Measurements from ENCODE around the gene PCDH9. TPM values are rescaled to one million over a fixed set of nuclear protein-coding genes. Genes with fewer than 3 reads are reported as not detected.

Gene PCDH9
- polyA plus RNA-seq, 1 of the 3 experiments (the other 2 are of a cell fraction): 1.3 TPM

GRCh38 chr13:67192751-67193150 lies 37.4 kb downstream of the PCDH9 start:
- Histone ChIP-seq H3K9me2 (no peaks in the 10 kb centered on the region), H3K79me2 (ENCODE audit: insufficient read depth) (no peaks in the 10 kb centered on the region), H3K36me3 (replicated peaks in 1 of 2; ENCODE audit: control insufficient read depth in 1 of 2, insufficient read depth in 2 of 2, low read length in 1 of 2) (no peaks in the 10 kb centered on the region), H3K4me3 (ENCODE audit: low read depth in 2 of 2, low read length in 1 of 2) (no peak overlapping the region), H3F3A (replicated peaks; ENCODE audit: insufficient read depth) (no peaks in the 10 kb centered on the region), H3K27ac (ENCODE audit: low read depth in 2 of 2, low read length in 1 of 2) (no peak overlapping the region), H3K9ac (no peak overlapping the region), H3K4me1 (ENCODE audit: control insufficient read depth in 1 of 2, insufficient read depth in 2 of 2, low read depth in 1 of 2, low read length in 1 of 2) (no peaks in the 10 kb centered on the region), H2AFZ (ENCODE audit: low read depth) (no peak overlapping the region), H4K20me1 (ENCODE audit: insufficient read depth) (no peaks in the 10 kb centered on the region), H3K27me3 (ENCODE audit: insufficient read depth) (no peaks in the 10 kb centered on the region), H3K9me3 (no peaks in the 10 kb centered on the region), H3K4me2 (no peak overlapping the region)
- no peak for TF ChIP-seq IRF3 (IDR thresholded peaks at IDR 0.05; ENCODE audit: low read depth, low read length)
- TF ChIP-seq GATA2 (CRISPR knock-in tag; IDR thresholded peaks at IDR 0.05): no peak
- no peak for TF ChIP-seq NRF1 (IDR thresholded peaks at IDR 0.05; ENCODE audit: low read depth, low read length)
- TF ChIP-seq RFX5 (IDR thresholded peaks at IDR 0.05; ENCODE audit: low read length): no peak
- TF ChIP-seq, protein P1, sequence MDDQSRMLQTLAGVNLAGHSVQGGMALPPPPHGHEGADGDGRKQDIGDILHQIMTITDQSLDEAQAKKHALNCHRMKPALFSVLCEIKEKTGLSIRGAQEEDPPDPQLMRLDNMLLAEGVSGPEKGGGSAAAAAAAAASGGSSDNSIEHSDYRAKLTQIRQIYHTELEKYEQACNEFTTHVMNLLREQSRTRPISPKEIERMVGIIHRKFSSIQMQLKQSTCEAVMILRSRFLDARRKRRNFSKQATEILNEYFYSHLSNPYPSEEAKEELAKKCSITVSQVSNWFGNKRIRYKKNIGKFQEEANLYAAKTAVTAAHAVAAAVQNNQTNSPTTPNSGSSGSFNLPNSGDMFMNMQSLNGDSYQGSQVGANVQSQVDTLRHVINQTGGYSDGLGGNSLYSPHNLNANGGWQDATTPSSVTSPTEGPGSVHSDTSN (IDR thresholded peaks at IDR 0.05): no peak
- TF ChIP-seq CHD2 (IDR thresholded peaks at IDR 0.05; ENCODE audit: low read length, partially characterized antibody): no peak
- CTCF ChIA-PET: interaction anchor here (0.7 kb wide), 1 partner anchor 10 kb away, joined by 3 read pairs; no protein-coding TSS in a partner anchor
- POLR2A ChIA-PET: no interaction called here
- 89% methylated on average over 4 of the region's 4 CpGs for WGBS (ENCODE audit: low lambda C conversion rate)
- no peak for DNase-seq

DNA sequence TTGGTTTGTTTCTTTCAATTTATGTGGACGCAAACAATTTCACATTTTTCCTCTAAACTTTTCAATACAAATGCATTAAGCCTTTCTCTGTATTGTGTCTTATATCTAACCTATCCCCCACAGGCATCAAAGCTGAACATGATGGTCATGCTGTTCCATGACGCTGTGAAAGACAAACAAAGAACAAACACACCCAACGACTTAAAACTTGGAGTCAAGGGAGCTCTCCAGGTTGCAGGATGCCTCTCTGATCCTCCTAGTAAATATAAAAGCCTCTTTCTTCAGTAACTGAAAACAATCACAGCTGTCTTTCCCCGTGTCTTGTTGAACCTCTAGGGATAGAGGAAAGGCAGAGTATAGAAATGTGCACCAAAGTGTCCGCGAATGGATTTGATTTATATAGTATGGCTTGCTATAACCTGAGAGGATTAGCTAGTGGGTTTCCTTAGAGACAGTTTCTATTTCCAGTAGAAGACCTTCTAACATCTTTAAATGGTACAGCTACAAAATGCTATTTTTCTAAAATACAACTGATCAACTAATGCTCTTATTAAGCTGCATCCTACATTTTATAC lies 43.1 kb downstream of the PCDH9 start:
- CTCF ChIA-PET: no interaction called here

More for the DNA sequence above, 43.1 kb downstream of the PCDH9 start:
- Histone ChIP-seq H3K27me3 (ENCODE audit: insufficient read depth) (no peaks in the 10 kb centered on the region), H3F3A (replicated peaks; ENCODE audit: insufficient read depth) (no peaks in the 10 kb centered on the region), H3K9ac (no peak overlapping the region), H3K36me3 (replicated peaks in 1 of 2; ENCODE audit: control insufficient read depth in 1 of 2, insufficient read depth in 2 of 2, low read length in 1 of 2) (no peaks in the 10 kb centered on the region), H3K4me3 (ENCODE audit: low read depth in 2 of 2, low read length in 1 of 2) (no peak overlapping the region), H2AFZ (ENCODE audit: low read depth) (no peak overlapping the region), H3K4me1 (ENCODE audit: control insufficient read depth in 1 of 2, insufficient read depth in 2 of 2, low read depth in 1 of 2, low read length in 1 of 2) (no peaks in the 10 kb centered on the region), H3K27ac (ENCODE audit: low read depth in 2 of 2, low read length in 1 of 2) (no peak overlapping the region), H3K9me2 (no peaks in the 10 kb centered on the region), H4K20me1 (ENCODE audit: insufficient read depth) (no peaks in the 10 kb centered on the region), H3K9me3 (no peaks in the 10 kb centered on the region), H3K79me2 (ENCODE audit: insufficient read depth) (no peaks in the 10 kb centered on the region), H3K4me2 (no peak overlapping the region)
- TF ChIP-seq SMC3 (IDR thresholded peaks at IDR 0.05; ENCODE audit: low read depth, low read length): no peak
- no peak for TF ChIP-seq RAD21 (IDR thresholded peaks at IDR 0.05; ENCODE audit: low read length)
- no peak for TF ChIP-seq USF1 (IDR thresholded peaks at IDR 0.05; ENCODE audit: borderline replicate concordance, low read depth)
- TF ChIP-seq, protein P1 (IDR thresholded peaks at IDR 0.05): no peak
- TF ChIP-seq, protein P2, sequence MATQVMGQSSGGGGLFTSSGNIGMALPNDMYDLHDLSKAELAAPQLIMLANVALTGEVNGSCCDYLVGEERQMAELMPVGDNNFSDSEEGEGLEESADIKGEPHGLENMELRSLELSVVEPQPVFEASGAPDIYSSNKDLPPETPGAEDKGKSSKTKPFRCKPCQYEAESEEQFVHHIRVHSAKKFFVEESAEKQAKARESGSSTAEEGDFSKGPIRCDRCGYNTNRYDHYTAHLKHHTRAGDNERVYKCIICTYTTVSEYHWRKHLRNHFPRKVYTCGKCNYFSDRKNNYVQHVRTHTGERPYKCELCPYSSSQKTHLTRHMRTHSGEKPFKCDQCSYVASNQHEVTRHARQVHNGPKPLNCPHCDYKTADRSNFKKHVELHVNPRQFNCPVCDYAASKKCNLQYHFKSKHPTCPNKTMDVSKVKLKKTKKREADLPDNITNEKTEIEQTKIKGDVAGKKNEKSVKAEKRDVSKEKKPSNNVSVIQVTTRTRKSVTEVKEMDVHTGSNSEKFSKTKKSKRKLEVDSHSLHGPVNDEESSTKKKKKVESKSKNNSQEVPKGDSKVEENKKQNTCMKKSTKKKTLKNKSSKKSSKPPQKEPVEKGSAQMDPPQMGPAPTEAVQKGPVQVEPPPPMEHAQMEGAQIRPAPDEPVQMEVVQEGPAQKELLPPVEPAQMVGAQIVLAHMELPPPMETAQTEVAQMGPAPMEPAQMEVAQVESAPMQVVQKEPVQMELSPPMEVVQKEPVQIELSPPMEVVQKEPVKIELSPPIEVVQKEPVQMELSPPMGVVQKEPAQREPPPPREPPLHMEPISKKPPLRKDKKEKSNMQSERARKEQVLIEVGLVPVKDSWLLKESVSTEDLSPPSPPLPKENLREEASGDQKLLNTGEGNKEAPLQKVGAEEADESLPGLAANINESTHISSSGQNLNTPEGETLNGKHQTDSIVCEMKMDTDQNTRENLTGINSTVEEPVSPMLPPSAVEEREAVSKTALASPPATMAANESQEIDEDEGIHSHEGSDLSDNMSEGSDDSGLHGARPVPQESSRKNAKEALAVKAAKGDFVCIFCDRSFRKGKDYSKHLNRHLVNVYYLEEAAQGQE (IDR thresholded peaks at IDR 0.05; ENCODE audit: low read depth, low read length): no peak
- no peak for TF ChIP-seq MEF2A (IDR thresholded peaks at IDR 0.05; ENCODE audit: borderline replicate concordance, low read depth)
- TF ChIP-seq, protein P3, sequence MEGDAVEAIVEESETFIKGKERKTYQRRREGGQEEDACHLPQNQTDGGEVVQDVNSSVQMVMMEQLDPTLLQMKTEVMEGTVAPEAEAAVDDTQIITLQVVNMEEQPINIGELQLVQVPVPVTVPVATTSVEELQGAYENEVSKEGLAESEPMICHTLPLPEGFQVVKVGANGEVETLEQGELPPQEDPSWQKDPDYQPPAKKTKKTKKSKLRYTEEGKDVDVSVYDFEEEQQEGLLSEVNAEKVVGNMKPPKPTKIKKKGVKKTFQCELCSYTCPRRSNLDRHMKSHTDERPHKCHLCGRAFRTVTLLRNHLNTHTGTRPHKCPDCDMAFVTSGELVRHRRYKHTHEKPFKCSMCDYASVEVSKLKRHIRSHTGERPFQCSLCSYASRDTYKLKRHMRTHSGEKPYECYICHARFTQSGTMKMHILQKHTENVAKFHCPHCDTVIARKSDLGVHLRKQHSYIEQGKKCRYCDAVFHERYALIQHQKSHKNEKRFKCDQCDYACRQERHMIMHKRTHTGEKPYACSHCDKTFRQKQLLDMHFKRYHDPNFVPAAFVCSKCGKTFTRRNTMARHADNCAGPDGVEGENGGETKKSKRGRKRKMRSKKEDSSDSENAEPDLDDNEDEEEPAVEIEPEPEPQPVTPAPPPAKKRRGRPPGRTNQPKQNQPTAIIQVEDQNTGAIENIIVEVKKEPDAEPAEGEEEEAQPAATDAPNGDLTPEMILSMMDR (IDR thresholded peaks at IDR 0.05): no peak
- POLR2A ChIA-PET: interaction anchor here (0.6 kb wide), 1 partner anchor 72 kb away, joined by 3 read pairs; no protein-coding TSS in a partner anchor
- no peak for DNase-seq
- WGBS (ENCODE audit: low lambda C conversion rate): 86% methylated on average over 6 of the region's 6 CpGs

Data from SK-N-SH (cell line).